PFSK-1 (cell line): ENCODE measurements around the gene XXYLT1.

Source experiments
- FOXP2 ChIP-seq: optimal IDR thresholded peaks from 2 replicates; pipeline ENCODE3; 2011; ENCODE audit warnings: borderline replicate concordance, control low read depth, inconsistent platforms; ENCODE audit not compliant: insufficient read depth; ENCODE audit errors: extremely low read length, extremely low read depth
- POLR2AphosphoS5 ChIP-seq: IDR thresholded peaks from 2 replicates; pipeline ENCODE4 v1.6.1; 2012; ENCODE audit warnings: low read depth, mild to moderate bottlenecking, control low read depth, low read length, moderate library complexity
- REST ChIP-seq, 2 experiments: IDR thresholded peaks; 2 replicates each; pipeline versions ENCODE4 v1.6.1 to v1.8.0; 2011 to 2012; ENCODE audit warnings: low read depth in 2 of 2, low read length in 2 of 2, control low read depth in 1 of 2, inconsistent platforms in 1 of 2, mild to moderate bottlenecking in 1 of 2, moderate library complexity in 1 of 2; ENCODE audit not compliant: insufficient read depth in 1 of 2
- SIN3A ChIP-seq: IDR thresholded peaks from 2 replicates; pipeline ENCODE4 v1.6.1; 2012; ENCODE audit warnings: mild to moderate bottlenecking, low read length, moderate library complexity, borderline replicate concordance; ENCODE audit not compliant: insufficient read depth
- TAF1 ChIP-seq: IDR thresholded peaks from 2 replicates; pipeline ENCODE4 v1.6.1; 2012; ENCODE audit warnings: low read length, control low read depth, borderline replicate concordance; ENCODE audit not compliant: insufficient read depth

The XXYLT1 gene

DNA sequence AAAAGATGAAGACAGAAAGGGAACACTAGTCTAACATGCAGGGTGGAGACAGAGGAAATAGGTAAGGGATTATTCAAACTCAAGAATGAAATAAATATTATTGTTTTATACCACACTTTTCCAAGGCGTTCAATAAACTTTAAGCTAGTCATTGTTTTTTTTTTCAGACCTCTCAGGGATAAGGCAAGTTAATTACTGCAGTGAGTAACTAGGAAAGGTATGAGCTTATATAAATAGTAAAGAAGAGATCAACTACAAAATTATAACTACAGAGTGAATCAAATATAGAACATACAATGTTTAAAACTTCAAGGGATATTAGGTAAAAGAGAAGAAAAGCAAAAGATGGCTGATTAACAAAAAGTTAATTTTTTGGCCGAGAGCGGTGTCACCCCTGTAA, 31.5 kb upstream of the XXYLT1 start:
- no peak for TF ChIP-seq SIN3A
- TF ChIP-seq REST (IDR thresholded peaks at IDR 0.05; ENCODE audit: insufficient read depth in 1 of 2, low read depth in 2 of 2, low read length in 2 of 2), result no peak
- TF ChIP-seq FOXP2, result no peak
- no peak for TF ChIP-seq TAF1
- TF ChIP-seq POLR2AphosphoS5, result no peak

GRCh38 chr3:195297446-195297845, 26.5 kb upstream of the XXYLT1 start:
- TF ChIP-seq POLR2AphosphoS5, result no peak
- TF ChIP-seq TAF1, result no peak
- no peak for TF ChIP-seq REST (IDR thresholded peaks at IDR 0.05; ENCODE audit: insufficient read depth in 1 of 2, low read depth in 2 of 2, low read length in 2 of 2)
- TF ChIP-seq FOXP2, result no peak
- no peak for TF ChIP-seq SIN3A

- no peak for TF ChIP-seq POLR2AphosphoS5
- no peak for TF ChIP-seq FOXP2
- no peak for TF ChIP-seq SIN3A
- no peak for TF ChIP-seq TAF1
- no peak for TF ChIP-seq REST (IDR thresholded peaks at IDR 0.05; ENCODE audit: insufficient read depth in 1 of 2, low read depth in 2 of 2, low read length in 2 of 2)
Observed at GRCh38 chr3:195296662-195297061, 25.7 kb upstream of the XXYLT1 start.

- TF ChIP-seq FOXP2 (no peak), REST (IDR thresholded peaks at IDR 0.05; ENCODE audit: insufficient read depth in 1 of 2, low read depth in 2 of 2, low read length in 2 of 2) (no peak), SIN3A (no peak)
Observed at GRCh38 chr3:195291121-195291520, 20.2 kb upstream of the XXYLT1 start.

- TF ChIP-seq TAF1, result no peak
- TF ChIP-seq SIN3A, result no peak
- TF ChIP-seq FOXP2, result no peak
- TF ChIP-seq POLR2AphosphoS5, result no peak
- TF ChIP-seq REST (IDR thresholded peaks at IDR 0.05; ENCODE audit: insufficient read depth in 1 of 2, low read depth in 2 of 2, low read length in 2 of 2), result no peak
Observed at GRCh38 chr3:195286115-195286872, 15.3 kb upstream of the XXYLT1 start.
